Trophoblast cell (in vitro differentiated cells and primary cell): ENCODE data around the gene GORAB.

Source experiments
- DNase-seq, 2 donors: peaks; one replicate each; pipeline ENCODE4 v3.0.0-alpha.2; 2016
- H2AFZ ChIP-seq: 2 replicates; pipeline ENCODE4 v1.6.1; 2013; ENCODE audit warnings: low read length, moderate library complexity, mild to moderate bottlenecking; ENCODE audit not compliant: insufficient read depth, poor library complexity
- H2AK5ac ChIP-seq: 2 replicates; pipeline ENCODE4 v1.6.1; 2013; ENCODE audit warnings: mild to moderate bottlenecking, low read length
- H2BK120ac ChIP-seq: 2 replicates; pipeline ENCODE4 v1.6.1; 2013; ENCODE audit warnings: low read length, mild to moderate bottlenecking, moderate library complexity; ENCODE audit not compliant: insufficient read depth, poor library complexity
- H2BK12ac ChIP-seq: 2 replicates; pipeline ENCODE4 v1.6.1; 2013; ENCODE audit warnings: mild to moderate bottlenecking, low read length, moderate library complexity
- H2BK5ac ChIP-seq: 2 replicates; pipeline ENCODE4 v1.6.1; 2013; ENCODE audit warnings: low read length, low read depth, moderate library complexity, mild to moderate bottlenecking; ENCODE audit not compliant: poor library complexity
- H3K14ac ChIP-seq: 2 replicates; pipeline ENCODE4 v1.6.1; 2013; ENCODE audit warnings: mild to moderate bottlenecking, low read length
- H3K18ac ChIP-seq: 2 replicates; pipeline ENCODE4 v1.6.1; 2013; ENCODE audit warnings: mild to moderate bottlenecking, low read length
- H3K23ac ChIP-seq: 2 replicates; pipeline ENCODE4 v1.6.1; 2013; ENCODE audit warnings: low read length
- H3K27ac ChIP-seq: 2 replicates; pipeline ENCODE4 v1.5.1; 2013; ENCODE audit warnings: low read depth, mild to moderate bottlenecking, inconsistent platforms, low read length, moderate library complexity
- H3K27me3 ChIP-seq: 2 replicates; pipeline ENCODE4 v1.6.1; 2013; ENCODE audit warnings: inconsistent platforms, mild to moderate bottlenecking, low read length, moderate library complexity; ENCODE audit not compliant: insufficient read depth
- H3K36me3 ChIP-seq, 2 experiments: 1 replicate in 1 of 2; 2 replicates in 1 of 2; pipeline ENCODE4 v1.6.1; 2013; ENCODE audit warnings: low read length in 2 of 2, mild to moderate bottlenecking in 2 of 2, moderate library complexity in 1 of 2; ENCODE audit not compliant: insufficient read depth in 2 of 2, control insufficient read depth in 1 of 2
- H3K4ac ChIP-seq: 2 replicates; pipeline ENCODE4 v1.6.1; 2013; ENCODE audit warnings: low read depth, mild to moderate bottlenecking, low read length, moderate library complexity
- H3K4me1 ChIP-seq, 2 experiments: 1 replicate in 1 of 2; 2 replicates in 1 of 2; pipeline ENCODE4 v1.6.1; 2013; ENCODE audit warnings: low read length in 2 of 2, mild to moderate bottlenecking in 2 of 2, moderate library complexity in 1 of 2; ENCODE audit not compliant: insufficient read depth in 2 of 2, control insufficient read depth in 1 of 2
- H3K4me2 ChIP-seq: 2 replicates; pipeline ENCODE4 v1.6.1; 2013; ENCODE audit warnings: inconsistent platforms, mild to moderate bottlenecking, low read length, moderate library complexity
- H3K4me3 ChIP-seq: 2 replicates; pipeline ENCODE4 v1.5.1; 2013; ENCODE audit warnings: mild to moderate bottlenecking, low read depth, low read length, inconsistent platforms
- H3K79me1 ChIP-seq: one replicate; pipeline ENCODE4 v1.6.1; 2013; ENCODE audit warnings: low read length
- H3K79me2 ChIP-seq: 2 replicates; pipeline ENCODE4 v1.6.1; 2013; ENCODE audit warnings: low read length, mild to moderate bottlenecking; ENCODE audit not compliant: control insufficient read depth, insufficient read depth, poor library complexity
- H3K9ac ChIP-seq: 2 replicates; pipeline ENCODE4 v1.6.1; 2013; ENCODE audit warnings: mild to moderate bottlenecking, low read length
- H3K9me3 ChIP-seq: 2 replicates; pipeline ENCODE4 v1.6.1; 2013; ENCODE audit warnings: low read depth, mild to moderate bottlenecking, control low read depth, inconsistent platforms, low read length; ENCODE audit not compliant: insufficient read depth
- H4K12ac ChIP-seq: 2 replicates; pipeline ENCODE4 v1.6.1; 2013; ENCODE audit warnings: low read depth, mild to moderate bottlenecking, low read length, moderate library complexity
- H4K8ac ChIP-seq: 2 replicates; pipeline ENCODE4 v1.6.1; 2013; ENCODE audit warnings: low read depth, mild to moderate bottlenecking, low read length, moderate library complexity
- H4K91ac ChIP-seq: one replicate; pipeline ENCODE4 v1.6.1; 2013; ENCODE audit warnings: low read depth, mild to moderate bottlenecking, low read length, moderate library complexity
- WGBS: extraction: QIAGEN DNeasy Blood & Tissue Kit; methylation state at CpG from one replicate; pipeline ENCODE4 v1.1.7; 2013; ENCODE audit warnings: missing lambda C conversion rate; ENCODE audit not compliant: insufficient read length, insufficient coverage; ENCODE audit errors: extremely low coverage; 5-methylcytosine and 5-hydroxymethylcytosine counted together

The GORAB gene

GRCh38 chr1:170533298-170533697 is 1.3 kb downstream of the GORAB start:
- Histone ChIP-seq H2BK120ac (no peak overlapping the region), H3K4me2 (peak overlapping the region; percentile 53), H3K27ac (no peak overlapping the region), H3K36me3 (no peaks in the 10 kb centered on the region), H3K79me2 (peaks cover 3% of the 10 kb centered on the region), H2BK5ac (no peak overlapping the region), H3K9ac (peak overlapping the region; percentile 47), H3K79me1 (peaks cover 7% of the 10 kb centered on the region), H2AK5ac (no peak overlapping the region), H2BK12ac (no peak overlapping the region), H4K91ac (no peak overlapping the region), H3K23ac (no peak overlapping the region), H3K4me1 (peaks cover 0 to 2% of the 10 kb centered on the region in 2 experiments), H3K14ac (no peak overlapping the region), H2AFZ (no peak overlapping the region), H3K4ac (peak overlapping the region; percentile 75), H4K12ac (no peak overlapping the region), H3K18ac (no peak overlapping the region), H4K8ac (no peak overlapping the region), H3K27me3 (no peaks in the 10 kb centered on the region), H3K4me3 (no peak overlapping the region), H3K9me3 (no peaks in the 10 kb centered on the region)
- WGBS, result no CpG with 5 or more reads among the region's 3 CpGs
- peak in 1 of 2 donors; percentile 8 for DNase-seq

- Histone ChIP-seq H3K18ac (no peak overlapping the region), H3K4me2 (no peak overlapping the region), H2BK12ac (no peak overlapping the region), H3K9me3 (no peaks in the 10 kb centered on the region), H3K14ac (no peak overlapping the region), H2BK120ac (no peak overlapping the region), H3K79me1 (peaks cover 7% of the 10 kb centered on the region), H4K91ac (no peak overlapping the region), H3K4me1 (peaks cover 0 to 2% of the 10 kb centered on the region in 2 experiments), H4K12ac (no peak overlapping the region), H3K9ac (no peak overlapping the region), H2AFZ (no peak overlapping the region), H3K4me3 (no peak overlapping the region), H4K8ac (no peak overlapping the region), H2BK5ac (no peak overlapping the region), H3K36me3 (peaks cover 0 to 3% of the 10 kb centered on the region in 2 experiments), H3K4ac (no peak overlapping the region), H3K27ac (no peak overlapping the region), H3K23ac (no peak overlapping the region), H3K79me2 (peaks cover 3% of the 10 kb centered on the region), H2AK5ac (no peak overlapping the region), H3K27me3 (no peaks in the 10 kb centered on the region)
- DNase-seq, result no peak
- 100% methylated on average over 1 of the region's 6 CpGs for WGBS
Observed at GRCh38 chr1:170534626-170535147, 2.7 kb downstream of the GORAB start.

GRCh38 chr1:170535418-170535817 is 3.5 kb downstream of the GORAB start:
- no peak overlapping the region for H3K9ac ChIP-seq
- no peak overlapping the region for H3K4ac ChIP-seq
- no peak overlapping the region for H2BK5ac ChIP-seq
- H2BK120ac ChIP-seq, result no peak overlapping the region
- no peak overlapping the region for H4K91ac ChIP-seq
- H3K27ac ChIP-seq, result no peak overlapping the region
- H3K23ac ChIP-seq, result no peak overlapping the region
- H2AFZ ChIP-seq, result no peak overlapping the region
- H2AK5ac ChIP-seq, result no peak overlapping the region
- peaks cover 0 to 4% of the 10 kb centered on the region in 2 experiments for H3K36me3 ChIP-seq
- H3K4me2 ChIP-seq, result no peak overlapping the region
- no CpG with 5 or more reads among the region's 2 CpGs for WGBS
- no peak overlapping the region for H4K12ac ChIP-seq
- H3K4me3 ChIP-seq, result no peak overlapping the region
- DNase-seq, result no peak
- H2BK12ac ChIP-seq, result no peak overlapping the region
- no peaks in the 10 kb centered on the region for H3K9me3 ChIP-seq
- no peak overlapping the region for H3K18ac ChIP-seq
- no peak overlapping the region for H4K8ac ChIP-seq
- no peaks in the 10 kb centered on the region for H3K27me3 ChIP-seq
- H3K14ac ChIP-seq, result no peak overlapping the region
- H3K79me2 ChIP-seq, result peaks cover 3% of the 10 kb centered on the region
- H3K79me1 ChIP-seq, result peaks cover 7% of the 10 kb centered on the region
- peaks cover 0 to 2% of the 10 kb centered on the region in 2 experiments for H3K4me1 ChIP-seq

GRCh38 chr1:170536924-170537551 is 5.1 kb downstream of the GORAB start:
- Histone ChIP-seq H3K14ac (no peak overlapping the region), H2AFZ (no peak overlapping the region), H3K9me3 (no peaks in the 10 kb centered on the region), H3K4ac (no peak overlapping the region), H4K12ac (no peak overlapping the region), H3K27me3 (no peaks in the 10 kb centered on the region), H3K79me1 (peaks cover 2% of the 10 kb centered on the region), H4K8ac (no peak overlapping the region), H3K4me1 (peaks cover 0 to 2% of the 10 kb centered on the region in 2 experiments), H3K23ac (no peak overlapping the region), H3K4me3 (no peak overlapping the region), H2BK5ac (no peak overlapping the region), H4K91ac (no peak overlapping the region), H3K18ac (no peak overlapping the region), H2BK12ac (no peak overlapping the region), H2AK5ac (no peak overlapping the region), H3K36me3 (peaks cover 0 to 8% of the 10 kb centered on the region in 2 experiments), H3K79me2 (no peaks in the 10 kb centered on the region), H3K4me2 (no peak overlapping the region), H2BK120ac (no peak overlapping the region), H3K27ac (no peak overlapping the region), H3K9ac (no peak overlapping the region)
- no peak for DNase-seq
- WGBS, result no CpG with 5 or more reads among the region's 1 CpG
